Measurements from ENCODE around the gene LRWD1. TPM values are rescaled to one million over a fixed set of nuclear protein-coding genes. Genes with fewer than 3 reads are reported as not detected.

The LRWD1 gene
- total and polyA plus RNA-seq, 9 of the 15 experiments (the other 6 are each of a cell fraction or from before 2014, with no cell fraction given) = 0.61 to 66.0 (median 33.2) TPM

DNA sequence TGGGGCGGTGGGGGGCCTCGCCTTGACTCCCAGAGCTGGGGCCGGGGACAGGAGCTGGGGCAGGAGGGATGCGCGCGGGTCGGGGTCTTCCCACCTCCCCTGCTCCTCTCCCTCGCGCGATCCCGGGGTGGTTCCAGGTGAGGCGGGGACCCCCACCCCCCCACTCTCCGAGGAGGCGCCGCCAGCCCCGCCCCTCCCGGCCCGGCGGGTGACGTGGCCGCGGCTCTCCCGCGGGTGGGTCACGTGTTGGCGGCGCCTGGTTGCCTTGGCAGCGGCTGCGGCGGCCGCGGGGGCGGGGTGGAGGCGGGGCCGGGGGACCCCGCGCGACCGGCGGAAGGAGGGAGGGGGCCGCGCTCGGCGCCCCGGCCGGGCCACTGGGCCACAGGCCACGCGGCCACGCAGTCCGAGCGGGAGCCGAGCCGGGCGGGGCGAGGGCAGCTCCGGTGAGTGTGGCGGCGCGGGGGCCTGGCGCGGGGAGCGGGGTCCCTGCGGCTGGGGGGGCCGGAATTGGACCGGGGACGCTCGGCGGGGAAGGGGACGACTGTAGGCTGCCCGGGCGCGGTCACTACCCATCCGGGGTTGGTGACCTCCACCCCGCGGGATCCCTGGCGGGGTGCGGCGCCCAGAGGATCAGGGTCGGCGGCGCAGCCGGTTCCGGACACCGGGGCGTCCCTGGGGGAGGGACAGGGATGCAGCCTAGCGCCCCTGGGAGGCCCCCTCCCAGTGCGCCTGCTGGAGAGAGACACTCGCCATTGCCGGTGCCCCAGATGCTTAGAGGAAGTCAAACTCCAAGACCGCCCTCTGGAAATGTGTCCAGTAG is 31.4 kb upstream of the LRWD1 start, which contains the start of gene ORAI2:
Gene ORAI2, plus strand, starts transcription at position 357 of the 820 bp plus-strand sequence. CDS start 5,382 bp downstream, outside the sequence.
- H3K27ac ChIP-seq (ENCODE audit: extremely low read depth, low read depth, low read length) = peak within 1 kb of the TSS; percentile 68; the same call in 2 of the 3 replicates
- H3K4me2 ChIP-seq (ENCODE audit: insufficient read depth, low read length) = peak within 1 kb of the TSS; percentile 71
- ChIA-PET CTCF (ENCODE audit: low intra/inter-chr PET ratio) (no interaction called here), POLR2A (interaction anchor here (0.6 kb wide), 1 partner anchor 24 kb away, joined by 3 read pairs; no protein-coding TSS in a partner anchor)
- no peaks in the 10 kb centered on the region for H3K9me3 ChIP-seq (replicated peaks; ENCODE audit: control insufficient read depth, insufficient read depth, low read depth, low read length)
- 3% methylated on average over 32 of the region's 90 CpGs for WGBS (ENCODE audit: insufficient coverage, low coverage, missing lambda C conversion rate)
- ATAC-seq = peak; percentile 88
- FAIRE-seq = no peak
- no TSS peak for BruUV-seq (replicated peaks)
- no peaks in the 10 kb centered on the region for H4K20me1 ChIP-seq (replicated peaks; ENCODE audit: control insufficient read depth, insufficient read depth, low read length)
- H3K36me3 ChIP-seq (ENCODE audit: control insufficient read depth, insufficient read depth, low read length) = peaks cover 7% of the 10 kb centered on the region; the same call in 1 of the 3 replicates
- H2AFZ ChIP-seq (ENCODE audit: low read depth, low read length) = peak within 1 kb of the TSS; percentile 84
- DNase-seq (ENCODE audit: extremely low read depth in 1 of 4, low spot score in 3 of 4) = peak; percentile 89 to 99 (median 97)
- H3K9me1 ChIP-seq (ENCODE audit: control insufficient read depth, insufficient read depth, low read length) = no peaks in the 10 kb centered on the region
- peaks cover 18 to 50% of the 10 kb centered on the region in 2 experiments for H3K4me1 ChIP-seq (replicated peaks in 1 of 2; ENCODE audit: control insufficient read depth in 2 of 2, insufficient read depth in 2 of 2, low read length in 2 of 2)
- peak within 1 kb of the TSS; percentile 67 to 93 for H3K9ac ChIP-seq (ENCODE audit: insufficient read depth in 1 of 2, low read depth in 2 of 2, low read length in 2 of 2)
- intact Hi-C loops (cut with micrococcal nuclease) (no loop called here), in situ Hi-C loops (cut with MboI) (no loop called here)
- H3K27me3 ChIP-seq (ENCODE audit: control insufficient read depth in 2 of 2, insufficient read depth in 2 of 2, low read length in 2 of 2) = no peaks in the 10 kb centered on the region
- peak within 1 kb of the TSS; percentile 80 for H3K4me3 ChIP-seq
- H3K79me2 ChIP-seq (ENCODE audit: control insufficient read depth, insufficient read depth, low read length) = peaks cover 9% of the 10 kb centered on the region
- TF ChIP-seq ZNF184 (CRISPR knock-in tag; IDR thresholded peaks at IDR 0.05) = no peak
- TF ChIP-seq KLF1 (tag; IDR thresholded peaks at IDR 0.05) = no peak
- no peak for TF ChIP-seq ZNF12 (CRISPR knock-in tag; IDR thresholded peaks at IDR 0.05)
- TF ChIP-seq RFX7 (CRISPR knock-in tag; IDR thresholded peaks at IDR 0.05) = no peak
- TF ChIP-seq NR2C2 (CRISPR knock-in tag; IDR thresholded peaks at IDR 0.05) = no peak
- TF ChIP-seq NR2C2 (tag; IDR thresholded peaks at IDR 0.05) = peak; percentile 65
- no peak for TF ChIP-seq ZNF134 (CRISPR knock-in tag; conservative IDR thresholded peaks at IDR 0.05)
- TF ChIP-seq ZNF384 (IDR thresholded peaks at IDR 0.05; ENCODE audit: low read depth, low read length) = no peak
- TF ChIP-seq, protein P1, sequence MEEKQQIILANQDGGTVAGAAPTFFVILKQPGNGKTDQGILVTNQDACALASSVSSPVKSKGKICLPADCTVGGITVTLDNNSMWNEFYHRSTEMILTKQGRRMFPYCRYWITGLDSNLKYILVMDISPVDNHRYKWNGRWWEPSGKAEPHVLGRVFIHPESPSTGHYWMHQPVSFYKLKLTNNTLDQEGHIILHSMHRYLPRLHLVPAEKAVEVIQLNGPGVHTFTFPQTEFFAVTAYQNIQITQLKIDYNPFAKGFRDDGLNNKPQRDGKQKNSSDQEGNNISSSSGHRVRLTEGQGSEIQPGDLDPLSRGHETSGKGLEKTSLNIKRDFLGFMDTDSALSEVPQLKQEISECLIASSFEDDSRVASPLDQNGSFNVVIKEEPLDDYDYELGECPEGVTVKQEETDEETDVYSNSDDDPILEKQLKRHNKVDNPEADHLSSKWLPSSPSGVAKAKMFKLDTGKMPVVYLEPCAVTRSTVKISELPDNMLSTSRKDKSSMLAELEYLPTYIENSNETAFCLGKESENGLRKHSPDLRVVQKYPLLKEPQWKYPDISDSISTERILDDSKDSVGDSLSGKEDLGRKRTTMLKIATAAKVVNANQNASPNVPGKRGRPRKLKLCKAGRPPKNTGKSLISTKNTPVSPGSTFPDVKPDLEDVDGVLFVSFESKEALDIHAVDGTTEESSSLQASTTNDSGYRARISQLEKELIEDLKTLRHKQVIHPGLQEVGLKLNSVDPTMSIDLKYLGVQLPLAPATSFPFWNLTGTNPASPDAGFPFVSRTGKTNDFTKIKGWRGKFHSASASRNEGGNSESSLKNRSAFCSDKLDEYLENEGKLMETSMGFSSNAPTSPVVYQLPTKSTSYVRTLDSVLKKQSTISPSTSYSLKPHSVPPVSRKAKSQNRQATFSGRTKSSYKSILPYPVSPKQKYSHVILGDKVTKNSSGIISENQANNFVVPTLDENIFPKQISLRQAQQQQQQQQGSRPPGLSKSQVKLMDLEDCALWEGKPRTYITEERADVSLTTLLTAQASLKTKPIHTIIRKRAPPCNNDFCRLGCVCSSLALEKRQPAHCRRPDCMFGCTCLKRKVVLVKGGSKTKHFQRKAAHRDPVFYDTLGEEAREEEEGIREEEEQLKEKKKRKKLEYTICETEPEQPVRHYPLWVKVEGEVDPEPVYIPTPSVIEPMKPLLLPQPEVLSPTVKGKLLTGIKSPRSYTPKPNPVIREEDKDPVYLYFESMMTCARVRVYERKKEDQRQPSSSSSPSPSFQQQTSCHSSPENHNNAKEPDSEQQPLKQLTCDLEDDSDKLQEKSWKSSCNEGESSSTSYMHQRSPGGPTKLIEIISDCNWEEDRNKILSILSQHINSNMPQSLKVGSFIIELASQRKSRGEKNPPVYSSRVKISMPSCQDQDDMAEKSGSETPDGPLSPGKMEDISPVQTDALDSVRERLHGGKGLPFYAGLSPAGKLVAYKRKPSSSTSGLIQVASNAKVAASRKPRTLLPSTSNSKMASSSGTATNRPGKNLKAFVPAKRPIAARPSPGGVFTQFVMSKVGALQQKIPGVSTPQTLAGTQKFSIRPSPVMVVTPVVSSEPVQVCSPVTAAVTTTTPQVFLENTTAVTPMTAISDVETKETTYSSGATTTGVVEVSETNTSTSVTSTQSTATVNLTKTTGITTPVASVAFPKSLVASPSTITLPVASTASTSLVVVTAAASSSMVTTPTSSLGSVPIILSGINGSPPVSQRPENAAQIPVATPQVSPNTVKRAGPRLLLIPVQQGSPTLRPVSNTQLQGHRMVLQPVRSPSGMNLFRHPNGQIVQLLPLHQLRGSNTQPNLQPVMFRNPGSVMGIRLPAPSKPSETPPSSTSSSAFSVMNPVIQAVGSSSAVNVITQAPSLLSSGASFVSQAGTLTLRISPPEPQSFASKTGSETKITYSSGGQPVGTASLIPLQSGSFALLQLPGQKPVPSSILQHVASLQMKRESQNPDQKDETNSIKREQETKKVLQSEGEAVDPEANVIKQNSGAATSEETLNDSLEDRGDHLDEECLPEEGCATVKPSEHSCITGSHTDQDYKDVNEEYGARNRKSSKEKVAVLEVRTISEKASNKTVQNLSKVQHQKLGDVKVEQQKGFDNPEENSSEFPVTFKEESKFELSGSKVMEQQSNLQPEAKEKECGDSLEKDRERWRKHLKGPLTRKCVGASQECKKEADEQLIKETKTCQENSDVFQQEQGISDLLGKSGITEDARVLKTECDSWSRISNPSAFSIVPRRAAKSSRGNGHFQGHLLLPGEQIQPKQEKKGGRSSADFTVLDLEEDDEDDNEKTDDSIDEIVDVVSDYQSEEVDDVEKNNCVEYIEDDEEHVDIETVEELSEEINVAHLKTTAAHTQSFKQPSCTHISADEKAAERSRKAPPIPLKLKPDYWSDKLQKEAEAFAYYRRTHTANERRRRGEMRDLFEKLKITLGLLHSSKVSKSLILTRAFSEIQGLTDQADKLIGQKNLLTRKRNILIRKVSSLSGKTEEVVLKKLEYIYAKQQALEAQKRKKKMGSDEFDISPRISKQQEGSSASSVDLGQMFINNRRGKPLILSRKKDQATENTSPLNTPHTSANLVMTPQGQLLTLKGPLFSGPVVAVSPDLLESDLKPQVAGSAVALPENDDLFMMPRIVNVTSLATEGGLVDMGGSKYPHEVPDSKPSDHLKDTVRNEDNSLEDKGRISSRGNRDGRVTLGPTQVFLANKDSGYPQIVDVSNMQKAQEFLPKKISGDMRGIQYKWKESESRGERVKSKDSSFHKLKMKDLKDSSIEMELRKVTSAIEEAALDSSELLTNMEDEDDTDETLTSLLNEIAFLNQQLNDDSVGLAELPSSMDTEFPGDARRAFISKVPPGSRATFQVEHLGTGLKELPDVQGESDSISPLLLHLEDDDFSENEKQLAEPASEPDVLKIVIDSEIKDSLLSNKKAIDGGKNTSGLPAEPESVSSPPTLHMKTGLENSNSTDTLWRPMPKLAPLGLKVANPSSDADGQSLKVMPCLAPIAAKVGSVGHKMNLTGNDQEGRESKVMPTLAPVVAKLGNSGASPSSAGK (IDR thresholded peaks at IDR 0.05) = no peak
- no peak for TF ChIP-seq GATA2 (CRISPR knock-in tag; IDR thresholded peaks at IDR 0.05)

Measured in K562 (cell line).